Activated CD8-positive, alpha-beta memory T cell treated with anti-CD3 and anti-CD28 coated beads for 1 hour (primary cell): ENCODE measurements around the gene E2F2.

Experiments
- DNase-seq, 2 donors: peaks; one replicate each; pipeline ENCODE4 v3.0.0-alpha.2; 2020; ENCODE audit warnings: low read depth in 1 of 2; ENCODE audit errors: extremely low read depth in 1 of 2

The E2F2 gene

GRCh38 chr1:23563755-23564374 is 32.8 kb upstream of the E2F2 start:
- no peak for DNase-seq

DNA sequence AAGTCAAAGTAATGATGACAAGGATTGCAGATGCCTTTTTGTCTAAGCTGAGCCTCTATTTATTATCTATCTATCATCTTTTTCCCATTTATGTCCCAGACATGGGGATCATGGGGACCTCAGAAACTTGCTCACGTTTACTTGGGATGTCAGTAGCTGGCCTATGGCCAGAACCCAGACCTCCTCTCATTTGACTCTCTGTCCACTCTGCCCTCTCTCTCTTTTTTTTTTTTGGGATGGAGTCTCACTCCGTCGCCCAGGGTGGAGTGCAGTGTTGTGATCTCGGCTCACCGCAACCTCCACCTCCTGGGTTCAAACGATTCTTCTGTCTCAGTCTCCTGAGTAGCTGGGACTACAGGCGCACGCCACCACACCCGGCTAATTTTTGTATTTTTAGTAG is 32.0 kb upstream of the E2F2 start:
- no peak for DNase-seq

DNA sequence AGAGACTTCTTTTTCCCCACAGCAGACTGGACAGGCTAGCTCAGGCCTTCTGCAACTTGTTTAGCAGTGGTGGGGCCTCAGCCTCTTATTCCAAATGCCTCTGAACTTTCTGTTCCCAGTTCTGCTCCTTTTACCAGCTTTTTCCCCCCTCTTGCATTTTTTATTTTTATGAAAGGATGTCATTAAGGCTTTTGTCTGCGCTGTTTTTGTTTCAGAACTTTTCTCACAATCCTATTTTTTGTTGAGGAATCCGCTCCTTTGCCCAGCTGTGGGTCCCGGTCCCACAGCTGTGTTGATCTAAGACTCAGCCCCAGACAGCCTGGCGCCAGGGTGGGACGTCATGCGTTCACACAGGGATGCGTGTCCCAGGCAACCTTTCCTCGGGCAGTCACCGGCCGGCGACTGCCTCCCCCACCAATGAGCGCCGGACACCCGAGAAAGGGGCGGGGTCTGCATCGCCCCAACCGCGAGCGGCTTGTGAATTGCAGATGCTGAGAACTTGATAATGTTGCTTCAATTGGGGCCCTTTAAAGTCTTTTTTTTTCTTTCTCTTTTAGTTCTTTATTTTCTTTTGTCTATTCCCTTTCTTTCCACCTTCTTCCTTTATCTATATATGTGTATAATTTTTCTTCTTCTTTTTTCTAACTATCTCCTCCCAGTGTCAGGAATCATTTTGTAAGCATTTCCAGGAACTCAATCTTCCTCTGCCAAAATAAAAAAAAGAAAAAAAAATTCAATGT is 31.3 kb upstream of the E2F2 start:
- DNase-seq: no peak

GRCh38 chr1:23561813-23562100 is 30.7 kb upstream of the E2F2 start:
- no peak for DNase-seq

GRCh38 chr1:23561076-23561812 is 30.2 kb upstream of the E2F2 start:
- no peak for DNase-seq

GRCh38 chr1:23559985-23560741 is 29.1 kb upstream of the E2F2 start:
- no peak for DNase-seq

DNA sequence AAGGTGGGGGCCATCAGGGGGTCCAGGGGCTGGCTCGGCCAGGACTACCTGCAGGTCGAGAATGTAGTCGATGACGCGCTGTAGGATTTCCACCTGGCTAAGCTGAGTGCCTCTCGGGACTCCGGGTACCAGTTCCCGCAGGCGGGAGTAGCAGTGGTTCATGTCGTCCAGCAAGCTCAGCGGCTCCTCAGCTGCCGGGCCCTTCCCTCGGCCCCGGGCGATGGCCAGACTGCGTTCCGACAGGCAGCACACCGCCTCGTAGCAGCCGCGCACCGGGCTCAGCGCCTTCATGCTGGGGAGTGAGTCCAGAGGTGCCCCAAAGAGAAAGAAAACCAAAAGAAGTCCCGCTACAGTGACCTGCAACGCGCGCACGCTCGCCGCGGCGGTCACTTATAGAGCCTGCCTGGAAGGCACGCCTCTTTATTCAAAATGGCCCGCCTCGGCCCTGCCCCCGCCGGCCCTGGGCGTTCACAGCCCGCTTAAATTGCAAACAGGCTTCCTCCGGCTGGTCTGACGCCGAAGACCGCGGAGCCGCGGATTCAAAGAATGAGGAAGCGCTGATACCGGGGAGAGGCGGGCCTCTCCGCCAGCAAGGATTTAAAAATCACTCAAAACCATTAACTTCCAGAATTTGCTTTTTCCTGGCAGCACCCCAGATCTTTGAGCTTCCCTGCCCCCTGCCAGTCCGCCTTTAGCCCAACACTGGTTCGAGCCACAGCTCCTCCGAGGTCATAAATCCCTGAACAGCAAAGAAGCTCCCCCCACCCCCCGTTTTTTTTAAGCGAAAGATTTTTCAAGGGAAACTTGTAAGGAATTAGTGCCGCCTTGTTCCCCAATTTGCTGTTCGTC is 28.3 kb upstream of the E2F2 start, which contains the start of gene ID3:
Gene ID3 (minus strand): TSS at position 366 of the 849 bp plus-strand sequence. CDS start 75 bp downstream, at position 291.
- peak; percentile 77 to 85 for DNase-seq

DNA sequence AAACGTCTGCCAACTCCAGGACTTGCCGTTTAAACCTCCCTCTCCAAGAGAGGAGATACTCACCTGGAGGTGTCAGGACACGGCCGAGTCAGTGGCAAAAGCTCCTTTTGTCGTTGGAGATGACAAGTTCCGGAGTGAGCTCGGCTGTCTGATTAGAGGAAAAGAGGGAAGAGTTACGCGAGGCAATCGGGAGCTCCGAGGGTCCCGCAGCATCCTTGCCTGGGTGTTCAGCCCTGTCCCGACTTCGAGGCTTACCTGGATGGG is 27.8 kb upstream of the E2F2 start:
- DNase-seq: no peak

DNA sequence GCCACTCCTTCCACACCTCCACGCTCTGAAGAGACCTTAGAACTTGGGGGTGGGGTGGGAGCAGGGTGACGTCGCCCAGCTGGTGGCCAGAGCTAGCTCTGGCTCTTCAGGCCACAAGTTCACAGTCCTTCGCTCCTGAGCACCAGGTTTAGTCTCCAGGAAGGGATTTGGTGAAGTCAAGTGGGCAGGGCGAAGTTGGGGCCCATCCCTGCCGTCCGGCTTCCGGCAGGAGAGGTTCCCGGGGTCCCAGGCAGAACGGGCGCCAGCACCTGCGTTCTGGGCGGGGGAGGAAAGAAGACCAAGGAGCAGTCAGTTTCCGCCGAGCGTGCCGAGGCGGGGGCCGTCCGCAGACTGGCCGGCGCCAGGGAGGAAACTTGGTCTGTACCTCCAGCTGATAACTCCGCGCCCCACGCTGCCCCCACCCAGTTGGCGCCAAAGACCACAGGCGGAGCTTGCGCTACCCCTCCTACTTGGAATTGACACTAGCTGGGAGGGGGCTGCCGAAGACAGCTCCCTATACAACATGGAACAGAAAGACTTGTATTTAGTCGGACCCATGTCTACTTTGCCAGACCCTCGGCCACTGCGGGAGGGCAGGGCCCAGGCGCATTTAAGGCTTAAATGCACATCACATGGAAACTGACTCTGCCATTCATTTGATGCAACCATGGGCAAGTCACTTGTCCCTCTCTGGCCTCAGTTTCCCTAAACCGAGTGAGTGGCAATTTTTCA is 27.3 kb upstream of the E2F2 start:
- no peak for DNase-seq

DNA sequence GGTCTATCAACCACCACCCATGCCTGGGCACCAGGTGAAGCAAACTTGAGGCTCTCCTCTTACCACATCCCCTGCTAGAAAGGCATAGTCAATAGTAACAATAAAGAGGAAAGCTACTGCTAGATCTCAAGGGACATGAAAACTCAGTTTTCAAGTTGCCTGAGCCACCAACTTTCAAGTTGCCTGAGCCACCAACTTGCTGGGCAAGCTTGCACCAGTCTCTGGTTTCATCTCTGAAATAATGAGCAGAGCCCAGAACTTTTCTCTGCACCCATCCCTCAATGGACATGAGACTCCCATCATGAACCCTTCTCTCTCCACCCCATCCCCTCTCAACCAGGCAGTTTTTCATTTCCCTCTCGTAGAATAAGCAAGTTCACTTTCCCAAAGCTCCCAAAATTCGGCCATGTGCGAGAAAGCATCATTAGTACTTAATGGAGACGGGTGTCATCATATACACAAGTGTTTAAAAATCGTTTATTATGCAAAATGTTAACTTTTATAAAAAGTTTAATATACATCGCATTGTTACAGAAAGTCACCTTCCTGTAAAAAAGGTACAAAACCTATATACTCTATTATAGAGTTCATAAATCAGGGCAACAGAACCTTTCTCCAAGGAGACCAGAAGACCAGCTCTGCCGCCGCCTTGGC is 26.6 kb upstream of the E2F2 start:
- DNase-seq: no peak

DNA sequence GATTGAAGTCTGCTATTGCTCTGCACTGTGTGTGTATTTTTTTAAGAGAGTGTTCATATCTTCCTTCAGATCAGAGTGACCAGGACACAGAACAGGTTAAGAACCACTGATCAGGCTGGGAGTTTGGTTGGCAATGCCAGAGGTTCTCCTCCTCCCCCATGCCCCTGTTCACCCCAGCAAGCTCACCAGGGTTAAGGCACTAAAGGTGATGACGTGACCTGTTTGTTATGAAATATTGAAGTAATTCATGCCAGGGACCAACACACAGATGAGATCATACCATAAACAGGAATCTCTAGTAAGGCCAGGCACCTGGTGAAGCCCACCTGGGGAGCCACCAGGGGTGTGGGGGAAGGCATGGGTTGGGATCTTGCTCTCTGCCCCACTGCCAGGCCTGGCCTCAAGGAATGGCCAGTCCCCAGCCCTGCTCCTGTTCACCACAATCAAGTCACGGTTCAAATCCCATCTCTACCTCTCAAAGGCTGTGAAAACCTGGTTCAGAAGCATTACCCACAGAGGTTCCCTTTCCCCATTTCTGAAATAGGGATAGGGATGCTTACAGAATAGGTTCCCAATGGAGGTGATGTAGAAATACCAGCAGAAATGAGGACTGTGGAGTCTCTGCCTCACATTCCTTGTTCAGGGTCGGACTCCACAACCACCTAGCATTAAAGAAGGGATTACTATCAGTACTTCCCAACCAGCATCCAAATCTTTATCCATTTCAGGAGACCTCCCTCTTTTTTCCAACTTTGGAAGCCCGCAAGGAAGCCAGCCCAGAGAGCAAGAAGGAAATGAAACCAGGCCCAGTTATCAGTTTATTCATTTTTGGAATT is 25.8 kb upstream of the E2F2 start:
- no peak for DNase-seq

DNA sequence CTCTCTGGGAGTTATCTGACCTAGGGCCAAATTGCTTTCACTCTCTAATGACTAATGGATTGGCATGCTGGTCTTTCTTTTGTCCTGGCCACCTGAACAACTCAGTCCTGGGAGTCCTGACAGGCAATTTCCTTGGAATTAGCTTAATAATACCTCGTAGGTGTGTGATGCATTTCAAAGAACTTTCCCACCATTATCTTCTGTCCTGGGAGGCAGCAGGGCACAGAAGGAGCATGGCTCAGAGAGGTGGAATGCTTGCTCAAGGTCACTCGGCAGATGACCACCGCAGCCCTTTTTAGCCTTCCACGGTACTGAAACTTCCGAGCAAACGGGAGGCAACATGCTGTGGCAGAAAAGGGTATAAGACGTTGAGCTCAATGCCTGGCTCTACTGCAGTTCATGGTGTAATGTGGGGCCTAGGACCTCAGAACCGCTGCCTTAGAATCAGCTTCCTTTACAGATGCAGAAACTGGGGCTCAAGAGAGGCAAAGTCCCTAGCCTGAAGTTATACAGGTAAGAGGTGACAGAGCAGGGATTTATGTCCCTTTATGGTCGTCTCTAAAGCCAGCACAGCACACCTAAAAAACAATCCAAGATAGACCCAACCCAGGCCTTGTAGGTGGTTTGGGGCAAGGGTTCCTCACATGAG is 25.1 kb upstream of the E2F2 start:
- no peak for DNase-seq

- DNase-seq: no peak
These were observed 24.4 kb upstream of the E2F2 start for GRCh38 chr1:23555270-23555985.

DNA sequence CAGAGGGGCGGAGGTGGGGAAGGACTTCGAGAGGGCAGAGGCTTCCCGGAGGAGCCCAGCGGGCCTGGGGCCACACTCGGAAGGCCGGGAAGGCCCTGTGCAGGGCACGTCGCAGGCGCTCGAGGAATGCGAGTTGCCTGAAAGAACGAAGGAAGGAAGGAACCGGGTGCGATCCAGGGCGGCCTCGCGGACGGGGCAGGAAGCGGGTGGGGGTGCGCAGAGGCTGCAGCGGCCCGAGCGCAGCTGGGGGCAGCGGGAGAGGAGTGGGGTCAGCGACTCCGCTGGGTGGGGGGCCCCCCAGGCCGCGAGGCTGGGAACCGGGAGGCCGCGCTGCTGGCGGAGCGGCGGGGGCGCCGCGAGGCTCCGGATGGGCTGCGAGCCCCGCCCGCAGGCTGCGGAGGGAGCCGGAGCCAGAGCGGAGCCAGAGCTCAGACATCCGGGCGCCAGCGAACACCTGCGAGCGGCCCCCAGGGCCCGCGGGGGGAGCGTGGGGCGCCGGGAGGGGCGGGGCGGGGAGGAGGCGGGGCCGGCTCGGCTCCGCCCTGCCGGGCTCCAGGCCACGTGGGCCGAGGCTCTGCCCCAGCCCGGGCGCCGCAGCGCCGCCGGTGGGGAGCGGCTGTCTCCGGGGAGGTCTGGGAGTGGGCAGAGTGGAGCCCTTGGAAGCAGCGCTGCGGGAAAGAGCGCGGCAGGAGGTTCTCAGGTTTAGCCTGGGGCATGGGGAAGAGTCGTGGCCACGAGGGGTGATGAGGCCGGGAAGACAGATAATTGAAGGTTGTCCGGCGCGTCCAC is 23.6 kb upstream of the E2F2 start:
- DNase-seq: peak; percentile 49 to 75

- no peak for DNase-seq
These were observed 23.1 kb upstream of the E2F2 start for GRCh38 chr1:23554127-23554480.

- no peak for DNase-seq
These were observed 22.4 kb upstream of the E2F2 start for GRCh38 chr1:23553231-23554126.
